ENCODE results near the gene CABP7.
"Not testable (repeated sequence)": the region's sequence is repeated elsewhere in the genome, so short reads cannot be mapped to it uniquely, and the experiment has no call there.

The CABP7 gene

DNA sequence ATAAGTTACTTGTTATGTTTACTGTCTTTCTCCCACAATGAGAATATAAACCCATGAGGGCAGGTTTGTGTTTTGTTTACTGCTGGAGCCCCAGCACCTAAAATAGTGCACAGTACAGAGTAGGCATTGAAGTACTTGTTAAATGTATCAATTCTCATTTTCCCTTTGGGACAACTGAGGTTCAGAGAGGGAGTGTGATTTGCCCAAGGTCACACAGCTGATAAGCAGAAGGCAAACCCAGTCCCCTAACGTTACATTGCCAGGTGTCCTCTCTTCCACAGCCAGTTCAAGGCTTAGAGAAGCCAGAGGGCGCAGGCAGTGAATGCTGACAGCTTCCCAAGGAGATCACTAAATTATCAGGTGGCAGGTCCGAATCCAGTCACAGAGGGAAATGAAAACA is 30.2 kb downstream of the CABP7 start:
- DNase-seq (ENCODE audit: low spot score), result no peak

DNA sequence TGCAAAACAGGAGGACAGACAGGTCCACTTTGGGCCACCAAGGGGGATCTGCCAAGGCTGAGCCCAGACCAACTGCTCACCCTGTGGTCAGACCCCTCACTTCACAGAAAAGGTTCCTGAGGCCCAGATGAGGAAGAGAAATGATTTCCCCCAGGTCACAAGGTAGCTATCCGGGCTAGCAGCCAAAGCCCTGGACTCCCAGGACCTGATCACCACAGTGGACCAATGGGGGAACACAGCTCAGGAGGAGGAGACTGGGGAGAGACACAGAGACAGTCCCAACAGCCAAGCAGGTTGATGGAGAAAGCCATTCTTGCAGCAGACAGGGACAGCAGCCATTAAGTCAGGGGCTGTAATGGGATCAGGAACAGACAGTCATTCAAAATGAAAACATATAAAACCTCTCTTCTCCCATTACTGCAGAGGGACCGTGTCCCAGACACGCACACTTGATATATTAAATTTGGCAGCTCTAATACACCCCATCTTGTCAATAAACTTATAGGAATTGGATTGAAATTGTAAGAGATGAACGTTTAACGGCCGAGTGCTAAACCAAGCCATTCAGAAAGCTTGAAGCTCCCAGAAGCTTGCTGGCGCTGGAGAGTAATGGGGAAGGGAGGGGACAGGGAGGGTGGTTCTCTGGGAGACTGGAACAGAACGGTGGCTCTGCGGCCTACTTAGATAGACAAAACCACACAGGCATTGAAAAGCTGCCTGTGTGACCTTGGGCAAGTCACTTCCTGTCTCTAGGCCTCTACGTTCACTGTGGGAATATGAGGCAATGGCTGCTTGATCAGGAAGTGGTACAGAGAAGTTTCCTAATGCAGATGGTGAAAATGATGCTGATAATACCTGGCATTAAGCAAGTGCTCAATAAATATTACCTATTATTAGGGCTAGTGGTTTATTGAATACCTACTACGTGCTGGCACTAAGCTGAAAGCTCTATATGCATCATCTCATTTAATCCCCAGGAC is 31.0 kb downstream of the CABP7 start:
- DNase-seq (ENCODE audit: low spot score), result no peak

DNA sequence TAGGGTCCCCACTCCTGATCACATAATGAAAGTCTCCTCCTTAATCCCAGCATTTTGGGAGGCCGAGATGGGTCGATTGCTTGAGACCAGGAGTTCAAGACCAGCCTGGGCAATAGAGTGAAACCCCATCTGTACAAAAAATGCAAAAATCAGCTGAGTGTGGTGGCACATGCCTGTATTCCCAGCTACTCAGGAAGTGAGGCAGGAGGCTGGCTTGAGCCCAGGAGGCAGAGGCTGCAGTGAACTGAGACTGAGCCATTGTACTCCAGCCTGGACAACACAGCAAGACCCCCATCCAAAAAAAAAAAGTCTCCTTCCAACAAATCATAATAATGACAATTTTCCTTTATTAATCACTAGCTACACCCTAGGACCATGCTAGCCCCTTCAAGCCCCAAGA is 31.9 kb downstream of the CABP7 start:
- no peak for DNase-seq (ENCODE audit: low spot score)

DNA sequence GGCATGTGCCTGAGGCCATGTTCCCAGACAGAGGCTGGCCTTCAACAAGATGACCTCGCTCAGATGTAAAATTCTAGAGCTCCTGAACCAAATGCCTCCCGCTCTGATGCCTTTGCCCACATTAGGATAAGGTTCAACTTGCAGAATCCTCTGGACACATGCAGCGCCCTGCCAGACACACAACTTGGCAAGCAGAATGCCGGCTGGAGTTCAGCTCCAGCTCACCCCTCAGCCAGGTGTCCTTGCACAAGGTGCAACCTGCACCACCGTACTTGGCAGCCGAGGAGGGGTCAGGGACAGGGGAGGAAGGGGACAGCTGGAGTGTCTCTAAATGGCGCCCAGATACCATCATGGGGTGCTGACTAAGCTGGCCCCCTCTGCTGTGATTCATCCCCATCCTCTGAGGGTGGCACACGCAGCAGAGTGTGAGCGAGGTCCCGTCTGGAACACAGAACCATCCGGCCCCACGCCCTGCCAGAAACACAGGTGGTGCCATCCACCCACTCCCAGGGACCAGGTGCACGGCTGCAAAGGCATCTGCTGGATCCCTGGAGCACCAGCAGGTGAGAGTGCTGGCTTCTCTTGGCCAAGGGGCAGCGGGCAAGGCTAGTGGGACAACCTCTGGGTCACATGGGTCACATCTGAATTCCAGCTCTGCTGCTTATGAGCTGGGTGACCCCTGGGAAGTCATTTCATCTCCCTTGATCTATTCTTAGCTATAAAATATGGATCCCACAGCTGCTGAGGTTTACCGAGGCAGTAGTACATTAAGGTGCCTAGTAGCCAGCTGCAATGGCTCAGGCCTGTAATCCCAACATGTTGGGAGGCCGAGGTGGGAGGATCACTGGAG is 34.2 kb downstream of the CABP7 start:
- DNase-seq (ENCODE audit: low spot score), result no peak

DNA sequence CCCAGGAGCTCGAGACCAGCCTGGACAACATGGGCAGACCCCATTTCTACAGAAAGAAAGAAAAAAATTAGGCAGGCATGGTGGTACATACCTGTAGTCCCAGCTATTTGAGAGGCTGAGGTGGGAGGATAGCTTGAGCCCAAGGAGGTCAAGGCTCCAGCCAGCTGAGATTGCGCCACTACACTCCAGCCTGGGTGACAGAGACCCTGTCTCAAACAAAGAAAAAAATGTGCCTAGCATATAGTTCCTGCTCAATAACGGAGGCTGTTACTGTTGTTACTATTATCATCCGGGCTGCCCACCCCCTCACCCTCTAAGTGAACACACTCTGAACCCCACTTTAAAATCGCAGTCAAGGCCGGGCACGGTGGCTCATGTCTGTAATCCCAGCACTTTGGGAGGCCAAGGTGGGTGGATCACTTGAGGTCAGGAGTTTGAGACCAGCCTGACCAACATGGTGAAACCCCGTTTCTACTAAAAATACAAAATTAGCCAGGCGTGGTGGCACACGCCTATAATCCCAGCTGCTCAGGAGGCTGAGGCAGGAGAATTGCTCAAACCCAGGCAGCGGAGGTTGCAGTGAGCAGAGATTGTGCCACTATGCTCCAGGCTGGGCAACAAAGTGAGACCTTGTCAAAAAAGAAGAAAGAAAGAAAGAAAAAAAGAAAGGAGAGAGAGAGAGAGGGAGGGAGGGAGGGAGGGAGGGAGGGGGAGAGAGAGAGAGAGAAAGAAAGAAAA is 35.0 kb downstream of the CABP7 start:
- DNase-seq (ENCODE audit: low spot score), result not testable (repeated sequence)

DNA sequence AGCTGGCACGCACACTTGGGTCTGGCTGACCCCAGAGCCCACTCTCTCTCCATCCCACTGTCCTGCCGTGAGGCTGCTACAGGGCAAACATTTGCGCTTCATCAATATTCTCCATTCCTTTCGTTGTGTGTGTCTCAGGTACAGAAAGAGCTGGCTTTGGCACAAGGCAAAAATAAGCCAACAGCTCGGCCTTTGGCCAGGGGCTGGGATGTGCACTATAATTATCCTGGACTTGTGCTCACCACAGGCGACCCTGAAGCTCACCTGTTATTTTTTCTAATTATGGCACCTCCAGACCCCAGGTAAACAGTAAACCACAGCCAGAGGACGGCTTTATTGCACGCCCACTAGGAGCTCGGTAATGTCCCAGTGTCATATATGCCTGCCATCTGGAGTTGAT is 36.1 kb downstream of the CABP7 start:
- no peak for DNase-seq (ENCODE audit: low spot score)

DNA sequence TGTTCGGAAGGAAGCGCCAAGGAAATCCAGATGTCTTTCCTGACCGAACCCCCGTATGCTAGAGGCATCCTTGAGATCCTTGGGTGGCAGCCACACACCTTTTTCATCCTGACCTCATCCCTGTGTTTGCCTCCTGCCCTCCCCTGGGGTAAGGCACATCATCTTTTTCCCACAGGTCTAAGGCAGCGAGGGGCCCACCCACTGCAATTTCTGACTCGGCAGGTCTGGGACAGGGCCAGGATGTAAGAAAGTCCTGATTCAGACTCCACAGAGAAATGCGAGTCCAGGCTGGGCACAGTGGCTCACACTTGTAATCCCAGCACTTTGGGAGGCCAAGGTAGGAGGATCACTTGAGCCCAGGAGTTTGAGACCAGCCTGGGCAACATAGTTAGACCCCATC is 36.5 kb downstream of the CABP7 start:
- no peak for DNase-seq (ENCODE audit: low spot score)

DNA sequence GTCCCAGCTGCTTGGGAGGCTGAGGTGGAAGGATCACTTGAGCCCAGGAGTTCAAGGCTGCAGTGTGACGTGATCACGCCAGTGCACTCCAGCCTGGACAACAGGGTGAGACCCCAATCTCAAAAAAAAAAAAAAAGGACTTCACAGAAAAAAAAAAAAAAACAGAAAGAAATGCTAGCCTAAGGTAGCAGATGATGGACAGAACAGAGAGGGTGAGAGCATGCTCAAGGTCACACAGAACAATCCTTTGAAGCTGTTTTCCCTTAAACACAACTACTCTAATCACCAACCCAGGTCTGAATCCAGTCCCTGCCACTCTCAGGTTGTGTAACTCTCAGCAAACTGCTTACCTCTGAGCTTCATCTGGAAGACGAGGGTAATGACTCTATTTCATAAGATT is 37.3 kb downstream of the CABP7 start:
- DNase-seq (ENCODE audit: low spot score), result no peak

DNA sequence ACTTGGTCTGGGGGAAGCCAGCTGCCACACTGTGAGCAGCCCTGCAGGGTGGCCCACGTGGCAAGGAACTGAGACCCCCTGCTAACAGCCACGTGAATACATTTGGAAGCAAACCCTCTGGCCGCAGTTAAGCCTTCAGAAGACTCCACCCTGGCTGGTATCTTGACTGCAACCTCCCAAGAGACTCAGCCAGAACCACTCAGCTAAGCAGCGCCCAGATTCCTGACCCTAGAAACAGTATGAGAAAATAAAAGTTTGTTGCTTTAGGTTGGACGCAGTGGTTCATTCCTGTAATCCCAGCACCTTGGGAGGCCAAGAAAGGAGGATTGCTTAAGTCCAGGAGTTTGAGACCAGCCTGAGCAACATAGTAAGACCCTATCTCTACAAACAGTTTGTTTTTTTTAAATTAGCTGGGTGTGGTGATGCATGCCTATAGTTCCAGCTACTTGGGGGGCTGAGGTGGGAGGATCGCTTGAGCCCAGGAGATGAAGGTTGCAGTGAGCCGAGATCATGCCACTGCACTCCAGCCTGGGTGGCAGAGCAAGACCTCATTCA is 38.3 kb downstream of the CABP7 start:
- DNase-seq (ENCODE audit: low spot score), result no peak

DNA sequence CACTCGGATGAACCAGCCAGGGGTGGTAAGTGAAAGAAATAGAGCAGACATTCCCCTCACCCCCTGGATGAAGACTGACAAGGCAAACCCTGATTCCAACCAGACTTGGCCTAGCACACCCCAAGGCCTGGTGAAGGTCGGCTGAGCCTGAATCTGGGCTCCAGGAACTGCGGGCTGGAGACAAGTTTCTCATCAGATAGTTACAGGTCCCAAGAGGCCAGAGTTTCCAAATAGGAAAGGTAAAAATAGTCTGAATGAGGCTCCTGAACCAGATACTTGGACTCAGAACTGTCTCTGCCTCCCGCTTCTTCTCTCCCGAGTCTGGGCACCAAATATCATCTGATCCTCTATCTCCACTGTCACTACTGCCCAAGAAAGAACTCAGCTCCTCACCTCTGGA is 39.2 kb downstream of the CABP7 start:
- DNase-seq (ENCODE audit: low spot score), result no peak

DNA sequence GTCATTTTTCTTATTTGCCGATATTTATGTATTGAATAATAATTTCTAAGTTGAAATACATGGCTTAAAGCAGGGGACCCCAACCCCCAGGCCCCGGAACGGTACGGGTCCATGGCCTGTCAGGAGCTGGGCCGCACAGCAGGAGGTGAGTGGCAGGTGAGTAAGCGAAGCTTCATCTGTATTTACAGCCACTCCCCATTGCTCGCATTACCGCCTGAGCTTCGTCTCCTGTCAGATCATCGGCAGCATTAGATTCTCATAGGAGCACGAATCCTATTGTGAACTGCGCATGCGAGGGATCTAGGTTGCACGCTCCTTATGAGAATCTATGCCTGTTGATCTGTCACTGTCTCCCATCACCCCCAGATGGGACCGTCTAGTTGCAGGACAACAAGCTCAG is 42.5 kb downstream of the CABP7 start:
- DNase-seq (ENCODE audit: low spot score), result no peak

DNA sequence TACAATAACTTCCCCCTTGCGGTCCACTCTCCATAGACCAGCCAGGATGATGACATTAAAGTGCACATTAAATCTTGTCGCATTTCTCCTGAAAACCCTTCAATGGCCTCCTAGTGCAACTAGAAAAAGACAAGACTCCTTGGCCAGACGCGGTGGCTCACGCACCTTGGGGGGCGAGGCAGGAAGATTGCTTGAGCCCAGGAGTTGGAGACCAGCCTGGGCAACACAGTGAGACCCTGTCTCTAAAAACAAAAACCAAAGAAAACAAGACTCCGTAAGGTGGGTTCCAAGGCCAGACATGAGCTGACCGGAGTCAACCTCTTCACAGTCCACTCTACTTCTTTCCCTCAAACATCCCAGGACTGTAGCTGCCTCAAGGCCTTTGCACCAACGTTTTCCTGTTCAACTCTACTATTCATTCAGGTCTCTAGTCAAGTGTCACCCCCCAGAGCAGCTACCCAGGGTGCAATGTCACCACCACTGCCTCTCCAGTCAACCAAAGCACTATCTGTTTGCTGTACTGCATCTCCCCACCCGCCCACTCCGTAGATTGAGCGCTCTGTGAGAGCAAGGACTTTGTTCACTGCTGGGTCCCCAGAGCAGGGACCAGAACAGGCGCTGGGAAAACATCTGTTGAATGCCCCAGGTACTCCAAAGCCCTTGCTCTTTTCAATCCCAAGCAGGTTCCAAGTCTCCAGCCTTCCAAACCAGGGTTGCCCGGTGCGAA is 46.3 kb downstream of the CABP7 start:
- DNase-seq (ENCODE audit: low spot score), result no peak

DNA sequence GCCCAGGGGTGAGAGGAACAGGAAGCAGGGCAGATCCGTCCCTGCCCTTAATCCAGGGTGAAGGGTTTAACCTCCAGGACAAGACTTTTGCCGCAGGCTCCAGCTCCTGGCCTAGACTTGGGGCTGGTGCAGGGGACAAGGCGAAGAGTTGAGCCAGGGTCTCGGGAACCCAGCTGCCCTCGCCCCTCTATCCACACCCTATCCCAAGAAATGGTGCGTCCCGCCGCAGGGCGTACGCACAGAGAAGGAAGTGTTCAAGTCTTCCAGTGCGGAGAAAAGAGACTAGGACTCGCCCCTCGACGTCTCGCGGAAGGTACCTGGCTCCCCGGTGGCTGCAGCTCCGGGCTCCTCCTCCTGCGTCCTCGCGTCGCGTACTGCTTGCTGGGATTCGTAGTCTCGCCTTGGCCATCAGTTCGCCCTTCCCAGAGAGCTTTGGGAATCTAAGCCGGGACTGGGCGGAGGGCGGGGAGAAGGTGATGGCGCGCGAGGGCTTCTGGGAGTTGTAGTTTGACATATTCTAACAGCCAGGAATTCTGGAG is 46.9 kb downstream of the CABP7 start, which contains the start of gene ZMAT5:
TSS of gene ZMAT5 (minus strand) at position 376 of the 539 bp plus-strand sequence. CDS start 18,463 bp downstream, outside the sequence.
- DNase-seq (ENCODE audit: low spot score), result peak; percentile 99

DNA sequence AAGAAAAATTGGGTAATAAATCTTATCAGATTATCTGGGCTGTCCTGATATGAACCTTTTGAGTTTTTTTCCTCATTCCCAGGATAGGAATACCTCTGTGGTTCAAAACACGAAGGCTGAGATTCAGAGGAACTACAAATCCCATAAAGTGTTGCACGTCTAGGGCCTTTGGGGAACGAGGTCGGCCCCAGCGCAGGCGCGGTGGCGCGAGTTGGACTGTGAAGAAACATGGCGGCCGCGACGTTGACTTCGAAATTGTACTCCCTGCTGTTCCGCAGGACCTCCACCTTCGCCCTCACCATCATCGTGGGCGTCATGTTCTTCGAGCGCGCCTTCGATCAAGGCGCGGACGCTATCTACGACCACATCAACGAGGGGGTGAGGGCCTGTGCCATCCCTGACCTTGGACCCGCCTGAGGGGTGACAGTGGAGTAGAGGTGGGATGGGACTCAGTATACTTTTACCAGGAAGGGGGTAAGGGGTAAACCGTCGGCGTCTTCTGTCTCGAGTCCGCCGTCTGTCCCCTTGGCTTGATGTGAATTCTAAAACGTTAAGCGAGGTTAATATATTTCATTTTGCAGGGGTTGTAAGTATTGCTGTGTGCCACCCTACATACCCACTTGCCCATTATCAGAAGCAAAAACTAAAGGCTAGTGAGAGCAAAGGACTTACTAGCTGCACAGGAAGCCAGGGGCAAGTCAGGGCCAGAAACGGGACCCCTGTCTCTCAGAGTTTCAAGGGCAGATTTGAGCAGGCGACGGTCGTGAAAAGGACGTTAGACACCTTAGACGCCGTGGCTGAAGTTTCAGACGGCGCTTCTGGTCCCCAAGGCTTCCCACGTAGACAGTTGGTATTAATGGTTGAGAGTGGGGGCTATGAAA is 47.6 kb downstream of the CABP7 start, which contains the start of gene UQCR10:
TSS of gene UQCR10 (plus strand) at position 199 of the 881 bp plus-strand sequence. CDS start at position 229, 30 bp downstream.
- DNase-seq (ENCODE audit: low spot score), result peak; percentile 96

DNA sequence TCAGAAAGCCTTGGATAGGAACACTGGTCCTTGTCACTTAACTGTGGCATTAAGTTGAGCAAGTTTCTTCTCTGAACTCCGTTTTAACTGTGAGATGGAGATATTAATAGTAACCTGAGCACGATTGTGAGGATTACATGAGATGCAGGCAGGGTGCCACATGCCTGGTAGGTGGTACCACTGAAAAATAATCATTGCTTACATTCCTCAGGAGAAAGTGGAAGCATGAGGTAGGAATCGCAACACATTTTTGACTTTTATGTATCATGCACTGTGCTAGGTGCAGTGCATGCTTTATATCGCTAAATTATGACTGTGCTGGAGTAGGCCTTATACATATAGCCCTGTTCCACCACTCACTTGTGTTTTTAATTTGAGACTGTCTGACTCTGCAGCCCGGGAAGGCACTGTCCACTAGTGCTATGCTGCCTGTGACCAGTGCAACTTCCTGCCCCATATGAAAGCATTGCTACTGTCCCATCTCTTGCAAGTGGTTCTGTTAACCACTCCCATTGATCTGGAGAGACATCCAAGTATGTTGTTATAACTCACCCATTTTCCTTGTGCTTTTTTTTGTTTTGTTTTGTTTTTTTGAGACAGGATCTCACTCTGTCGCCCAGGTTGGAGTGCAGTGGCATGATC is 48.4 kb downstream of the CABP7 start:
- DNase-seq (ENCODE audit: low spot score), result no peak

DNA sequence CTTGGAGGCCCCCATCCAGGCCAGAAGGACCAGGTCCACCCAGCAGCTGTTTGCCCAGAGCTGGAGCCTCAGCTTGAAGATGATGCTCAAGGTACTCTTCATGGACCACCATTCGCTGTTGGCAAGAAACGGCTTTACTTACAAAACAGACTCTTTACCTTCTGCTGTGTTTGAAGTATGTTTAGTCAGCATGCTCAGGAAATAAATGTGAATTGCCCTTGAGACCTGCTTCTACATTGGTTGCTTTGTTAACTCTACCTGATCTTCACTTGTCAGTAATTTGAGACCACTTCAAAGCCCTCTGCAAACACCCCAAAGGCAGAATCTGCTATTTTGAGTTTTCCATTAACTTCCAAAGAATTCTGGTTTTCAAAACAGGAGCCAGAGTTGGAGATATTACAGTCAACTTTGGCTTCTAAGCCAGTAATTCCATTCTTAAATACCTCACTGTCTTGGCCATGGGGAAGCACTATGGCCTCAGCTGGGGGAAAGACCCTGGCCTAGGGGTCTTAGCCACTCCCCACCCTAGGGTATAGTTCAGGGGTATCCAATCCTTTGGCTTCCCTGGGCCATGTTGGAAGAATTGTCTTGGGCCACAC is 50.0 kb downstream of the CABP7 start:
- DNase-seq (ENCODE audit: low spot score), result no peak

DNA sequence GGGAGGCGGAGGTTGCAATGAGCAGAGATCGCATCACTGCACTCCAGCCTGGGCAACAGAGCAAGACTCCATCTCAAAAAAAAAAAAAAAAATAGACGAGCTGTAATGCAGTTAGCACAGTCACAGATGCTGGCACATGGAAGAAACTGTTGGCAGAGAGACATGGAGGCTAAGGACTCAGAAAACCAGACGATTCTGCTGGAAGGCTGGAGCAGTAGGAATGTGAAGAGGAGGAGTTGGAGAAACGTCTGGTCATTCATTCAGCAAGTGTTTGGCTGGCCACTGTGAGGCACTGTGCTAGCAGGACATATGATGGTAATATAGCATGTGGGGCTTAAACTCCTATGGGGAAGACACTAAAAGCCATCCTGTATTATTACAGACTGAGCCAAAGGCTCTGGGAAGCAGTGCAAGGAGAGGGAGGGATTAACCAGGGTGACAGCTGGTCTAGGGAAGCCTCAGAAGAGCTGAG is 52.4 kb downstream of the CABP7 start:
- peak; percentile 84 for DNase-seq (ENCODE audit: low spot score)

DNA sequence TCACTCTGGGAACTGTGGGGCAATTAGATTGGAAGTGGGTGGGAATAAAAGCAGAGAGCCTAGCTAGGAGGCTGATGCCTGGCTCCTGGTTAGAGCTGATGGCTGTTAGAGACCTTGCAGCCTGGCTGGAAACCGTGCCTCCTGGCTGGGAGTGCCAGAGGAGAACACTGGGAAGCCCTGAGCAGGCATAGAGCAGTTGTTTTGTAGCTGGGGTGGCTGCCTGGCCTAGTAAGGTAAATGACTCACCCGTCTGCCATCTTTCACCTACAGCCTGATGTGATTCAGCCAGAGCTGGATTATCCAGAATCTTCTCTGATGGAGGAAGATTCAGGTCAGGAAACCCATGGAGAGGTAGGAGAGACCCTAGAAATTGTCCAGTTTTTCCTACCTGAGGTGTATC is 53.4 kb downstream of the CABP7 start:
- DNase-seq (ENCODE audit: low spot score), result no peak

DNA sequence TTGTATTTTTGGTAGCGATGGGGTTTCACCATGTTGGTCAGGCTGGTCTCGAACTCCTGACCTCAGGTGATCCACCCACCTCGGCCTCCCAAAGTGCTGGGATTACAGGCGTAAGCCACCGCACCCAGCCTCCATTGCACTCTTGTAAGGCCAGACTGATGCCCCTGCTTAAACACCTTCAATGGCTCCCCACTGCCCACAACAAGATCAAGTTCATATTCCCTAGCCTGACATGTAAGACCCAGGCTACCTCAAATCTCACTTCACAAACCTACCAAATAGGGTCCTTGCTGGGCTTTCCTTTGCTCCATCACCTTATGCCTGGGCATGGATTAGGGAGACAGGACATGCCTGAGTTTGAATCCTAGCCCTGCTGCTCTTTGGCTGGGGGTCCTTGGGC is 60.4 kb downstream of the CABP7 start:
- no peak for DNase-seq (ENCODE audit: low spot score)

Measured in AG20443 (cell line).